ENCODE measurements around the gene TSHZ2. TPM values are rescaled to one million over a fixed set of nuclear protein-coding genes. Genes with fewer than 3 reads are reported as not detected.

Gene TSHZ2
- total RNA-seq, 1 experiment from 2014 or later: 2.3 TPM

DNA sequence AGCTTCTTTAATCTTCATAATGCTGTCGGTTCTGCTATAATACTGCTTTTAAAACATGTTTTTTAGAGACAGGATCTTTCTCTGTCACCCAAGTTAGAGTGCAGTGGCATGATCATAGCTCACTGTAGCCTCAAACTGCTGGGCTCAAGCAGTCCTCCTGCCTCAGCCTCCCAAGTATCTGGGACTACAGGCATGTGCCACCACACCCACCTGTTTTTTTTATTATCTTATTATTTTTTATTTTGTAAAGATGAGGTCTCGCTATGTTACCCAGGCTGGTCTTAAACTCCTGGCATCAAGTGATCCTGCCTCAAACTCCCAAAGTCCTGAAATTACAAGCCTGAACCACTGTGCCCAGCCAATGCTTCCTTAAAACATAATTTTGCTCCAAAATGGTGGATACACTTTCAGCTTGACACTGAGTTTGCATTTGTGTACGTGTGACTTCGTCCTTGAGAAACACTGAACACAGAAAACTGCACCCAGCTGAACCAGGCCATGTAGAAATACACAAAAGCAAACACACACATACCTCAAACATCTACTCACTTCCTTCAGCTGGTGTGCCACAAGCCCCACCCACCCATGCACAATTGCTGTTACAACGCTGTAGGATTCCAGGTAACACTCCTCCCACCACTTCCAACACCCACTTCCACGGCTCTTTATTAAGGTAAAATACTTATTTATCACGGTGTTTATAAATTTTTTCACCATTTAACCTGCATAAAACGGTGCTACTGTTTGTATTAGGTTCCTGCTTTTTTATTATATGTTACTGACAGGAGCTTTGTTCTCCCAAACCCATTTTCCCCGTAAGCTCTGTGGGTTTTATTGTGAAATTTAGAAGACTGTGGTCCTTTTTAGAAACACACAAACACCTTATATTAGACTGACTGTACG, 109.1 kb downstream of the TSHZ2 start:
- intact Hi-C loops (cut with micrococcal nuclease): loop anchor here (2.0 kb wide), 1 partner anchor 108 kb away; the partner anchor contains the start of gene TSHZ2
- no TSS peak for BruUV-seq (replicated peaks)
- no peaks in the 10 kb centered on the region for H3K9me3 Mint-ChIP-seq (ENCODE audit: unreplicated experiment)
- CTCF ChIA-PET: interaction anchor here (0.6 to 2.2 kb wide), 11 partner anchors 10 to 928 kb away, joined by 3 to 9 read pairs (median 4); no protein-coding TSS in a partner anchor
- POLR2A ChIA-PET: interaction anchor here (0.6 to 5.2 kb wide), 17 partner anchors 9 to 1095 kb away, joined by 3 to 34 read pairs (median 5); no protein-coding TSS in a partner anchor
- DNase-seq (ENCODE audit: unreplicated experiment): peak; percentile 82
- peak overlapping the region; percentile 59 for H3K4me3 Mint-ChIP-seq (ENCODE audit: unreplicated experiment)
- TF ChIP-seq CTCF (IDR thresholded peaks at IDR 0.05; ENCODE audit: unreplicated experiment): no peak
- no peaks in the 10 kb centered on the region for H3K36me3 Mint-ChIP-seq (ENCODE audit: insufficient read depth, unreplicated experiment)
- peaks cover 16% of the 10 kb centered on the region for H3K4me1 Mint-ChIP-seq (ENCODE audit: insufficient read depth, unreplicated experiment)
- H3K27me3 Mint-ChIP-seq (ENCODE audit: insufficient read depth, unreplicated experiment): no peaks in the 10 kb centered on the region
- H3K27ac Mint-ChIP-seq (ENCODE audit: low read depth, unreplicated experiment): peak overlapping the region; percentile 90

DNA sequence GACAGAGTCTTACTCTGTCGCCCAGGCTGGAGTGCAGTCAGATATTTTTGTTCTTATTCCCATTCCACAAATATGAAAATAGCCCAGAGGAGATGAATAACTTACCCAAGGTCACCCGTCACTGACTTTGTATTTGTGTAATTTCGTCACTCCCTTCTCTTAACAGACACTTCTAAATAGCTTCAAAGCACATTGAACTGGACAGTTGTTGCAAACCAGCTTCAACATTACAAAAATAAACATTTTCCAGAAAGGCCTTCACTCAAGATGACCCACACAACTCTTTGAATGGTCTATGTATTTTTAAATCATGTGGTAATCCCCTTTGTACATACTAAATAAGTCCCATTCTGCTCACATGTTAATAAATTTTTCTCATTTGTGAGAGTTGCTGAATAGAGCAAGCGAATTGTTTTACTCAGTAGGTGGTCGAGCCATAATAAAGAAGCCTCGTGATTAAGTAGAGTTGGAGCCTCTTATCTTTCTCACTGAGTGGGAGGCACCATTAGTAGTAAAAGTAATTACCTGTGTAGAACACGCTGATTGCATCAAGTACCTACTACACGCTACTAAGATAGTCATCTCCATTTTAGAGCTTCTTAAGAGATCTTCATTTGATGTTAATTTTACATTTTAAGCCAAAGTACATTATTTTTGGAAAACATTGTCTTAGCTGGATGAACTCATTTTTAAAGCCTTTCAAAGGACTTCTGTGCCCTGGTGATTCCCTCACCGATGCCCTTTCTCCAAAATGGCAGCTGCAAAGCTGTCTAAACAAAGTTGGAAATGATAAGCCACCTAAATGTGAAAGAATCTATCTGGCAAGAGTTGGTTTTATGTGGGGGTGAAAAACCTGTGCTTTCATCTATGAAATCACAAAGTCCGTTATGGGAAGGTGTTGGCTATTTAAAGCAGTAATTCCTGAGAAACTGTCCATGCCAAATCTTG, 110.0 kb downstream of the TSHZ2 start:
- CTCF ChIA-PET: interaction anchor here (0.6 to 2.2 kb wide), 11 partner anchors 9 to 1573 kb away, joined by 3 to 9 read pairs (median 4); no protein-coding TSS in a partner anchor
- POLR2A ChIA-PET: interaction anchor here (0.6 to 5.2 kb wide), 18 partner anchors 8 to 1094 kb away, joined by 3 to 34 read pairs (median 5); no protein-coding TSS in a partner anchor
- intact Hi-C loops (cut with micrococcal nuclease): loop anchor here (1.0 to 2.0 kb wide), 2 partner anchors 50 to 109 kb away; partner anchors contain the start of gene TSHZ2
- no peaks in the 10 kb centered on the region for H3K9me3 Mint-ChIP-seq (ENCODE audit: unreplicated experiment)
- no peaks in the 10 kb centered on the region for H3K36me3 Mint-ChIP-seq (ENCODE audit: insufficient read depth, unreplicated experiment)
- peak; percentile 36 for DNase-seq (ENCODE audit: unreplicated experiment)
- TSS peak; percentile 80 for BruUV-seq (replicated peaks)
- H3K4me1 Mint-ChIP-seq (ENCODE audit: insufficient read depth, unreplicated experiment): peaks cover 16% of the 10 kb centered on the region
- H3K4me3 Mint-ChIP-seq (ENCODE audit: unreplicated experiment): peak overlapping the region; percentile 59
- no peaks in the 10 kb centered on the region for H3K27me3 Mint-ChIP-seq (ENCODE audit: insufficient read depth, unreplicated experiment)
- TF ChIP-seq CTCF (IDR thresholded peaks at IDR 0.05; ENCODE audit: unreplicated experiment): no peak
- peak overlapping the region; percentile 90 for H3K27ac Mint-ChIP-seq (ENCODE audit: low read depth, unreplicated experiment)

- POLR2A ChIA-PET: interaction anchor here (5.2 kb wide), 1 partner anchor 109 kb away, joined by 34 read pairs; no protein-coding TSS in a partner anchor
- H3K27ac Mint-ChIP-seq (ENCODE audit: low read depth, unreplicated experiment): no peak overlapping the region
- no peaks in the 10 kb centered on the region for H3K36me3 Mint-ChIP-seq (ENCODE audit: insufficient read depth, unreplicated experiment)
- DNase-seq (ENCODE audit: unreplicated experiment): no peak
- H3K4me3 Mint-ChIP-seq (ENCODE audit: unreplicated experiment): no peak overlapping the region
- no TSS peak for BruUV-seq (replicated peaks)
- no peak for TF ChIP-seq CTCF (IDR thresholded peaks at IDR 0.05; ENCODE audit: unreplicated experiment)
- H3K27me3 Mint-ChIP-seq (ENCODE audit: insufficient read depth, unreplicated experiment): no peaks in the 10 kb centered on the region
- CTCF ChIA-PET: interaction anchor here (1.1 to 1.6 kb wide), 3 partner anchors 26 to 140 kb away, joined by 3 to 10 read pairs (median 4); no protein-coding TSS in a partner anchor
- peaks cover 16% of the 10 kb centered on the region for H3K4me1 Mint-ChIP-seq (ENCODE audit: insufficient read depth, unreplicated experiment)
- intact Hi-C loops (cut with micrococcal nuclease): no loop called here
- H3K9me3 Mint-ChIP-seq (ENCODE audit: unreplicated experiment): no peaks in the 10 kb centered on the region
Observed at GRCh38 chr20:53083411-53083810, 111.3 kb downstream of the TSHZ2 start.
